Left lobe of liver (tissue), 2 donors: ENCODE results near the gene SHCBP1. TPM values are rescaled to one million over a fixed set of nuclear protein-coding genes. Genes with fewer than 3 reads are reported as not detected.

Experiments
- ATAC-seq: fragments of 200-7000 bp; cut with Tn5 transposase; one replicate; pipeline ENCODE4 v1.9.1; 2020; ENCODE audit warnings: mild to moderate bottlenecking, moderate library complexity
- DNase-seq: peaks from one replicate; pipeline ENCODE4 v3.0.0-alpha.2; 2020; ENCODE audit warnings: low spot score
- total RNA-seq: library from RNA; stranded (reverse); gene quantifications from one replicate; pipeline ENCODE4 v1.2.1, GENCODE V29; 2021
- donor health status: DM: no; HTN: no; CAD: no; lungs with moderate emphysema.
- donor health status: DM: no; HTN: yes; CAD: no.

SHCBP1 gene
- total RNA-seq, 1 donor from 2014 or later, result not detected

DNA sequence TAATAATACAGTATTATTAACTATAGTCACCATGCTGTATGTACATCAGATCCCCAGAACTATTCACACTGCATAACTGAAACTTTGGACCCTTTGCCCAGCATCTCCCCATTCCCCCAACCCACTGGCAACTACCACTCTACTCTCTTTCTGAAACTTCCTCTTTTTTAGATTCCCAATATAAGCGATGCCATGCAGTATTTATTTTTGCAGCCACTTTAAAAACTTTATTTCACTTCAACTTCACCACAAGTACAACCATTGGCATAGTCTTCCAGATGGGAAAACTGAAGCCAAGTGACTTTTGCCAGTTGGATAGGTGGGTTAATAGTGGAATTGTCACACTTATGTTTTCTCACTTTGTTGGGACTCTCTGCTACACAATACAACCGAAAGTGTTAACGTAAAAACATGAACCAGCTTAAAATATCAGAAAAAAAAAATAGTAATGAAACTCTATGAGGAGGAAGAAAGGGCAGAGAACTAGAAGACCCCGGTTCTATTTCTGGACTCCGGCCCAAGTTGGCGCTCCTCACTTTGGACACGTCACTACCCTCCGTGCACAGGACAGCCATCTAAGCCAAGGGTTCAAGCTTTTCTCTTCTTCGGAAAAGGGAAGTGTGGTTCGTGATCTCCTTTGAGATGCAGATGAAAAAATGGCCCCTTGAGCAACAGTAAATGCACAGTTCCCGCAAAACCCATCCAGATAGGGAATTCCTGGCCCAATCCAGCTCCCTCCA, 743 bp downstream of the SHCBP1 start:
- DNase-seq (no peak), ATAC-seq (no peak)

DNA sequence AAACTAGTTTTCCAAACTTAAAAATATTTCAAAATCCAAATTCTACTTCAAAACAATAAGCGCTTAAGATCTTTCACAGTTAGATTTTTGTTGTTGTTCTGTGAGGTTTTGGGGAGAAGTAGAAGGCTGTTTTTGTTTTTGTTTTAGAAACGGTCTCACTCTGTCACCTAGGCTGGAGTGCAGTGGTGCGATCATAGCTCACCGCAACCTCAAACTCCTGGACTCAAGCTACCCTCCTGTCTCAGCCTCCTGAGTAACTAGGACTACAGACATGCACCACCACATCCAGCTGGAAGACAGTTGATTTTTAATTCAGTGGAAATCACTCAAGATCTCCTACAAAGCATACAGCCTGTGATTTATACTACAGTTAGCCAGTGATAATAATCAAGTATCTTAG, 2.7 kb downstream of the SHCBP1 start:
- ATAC-seq, result no peak
- no peak for DNase-seq

DNA sequence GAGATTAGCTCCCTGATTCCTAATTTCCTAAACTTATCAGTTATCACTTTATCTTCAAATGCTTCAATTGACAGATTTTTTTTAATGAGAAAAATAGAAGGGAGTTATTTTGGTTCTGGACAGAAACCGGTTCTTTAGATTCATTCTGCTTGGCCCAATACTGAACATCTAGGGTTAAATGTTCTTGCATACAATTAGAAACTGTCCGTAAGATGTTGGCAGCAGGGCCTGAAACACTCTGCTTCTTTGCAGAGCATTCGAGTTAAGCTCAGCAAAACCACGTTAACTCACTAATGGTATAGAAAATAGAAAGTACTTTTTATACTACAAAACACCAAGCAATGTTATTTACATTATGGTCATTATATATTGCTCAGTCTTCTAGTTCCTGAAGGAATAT, 7.2 kb downstream of the SHCBP1 start:
- DNase-seq, result no peak
- ATAC-seq, result no peak

DNA sequence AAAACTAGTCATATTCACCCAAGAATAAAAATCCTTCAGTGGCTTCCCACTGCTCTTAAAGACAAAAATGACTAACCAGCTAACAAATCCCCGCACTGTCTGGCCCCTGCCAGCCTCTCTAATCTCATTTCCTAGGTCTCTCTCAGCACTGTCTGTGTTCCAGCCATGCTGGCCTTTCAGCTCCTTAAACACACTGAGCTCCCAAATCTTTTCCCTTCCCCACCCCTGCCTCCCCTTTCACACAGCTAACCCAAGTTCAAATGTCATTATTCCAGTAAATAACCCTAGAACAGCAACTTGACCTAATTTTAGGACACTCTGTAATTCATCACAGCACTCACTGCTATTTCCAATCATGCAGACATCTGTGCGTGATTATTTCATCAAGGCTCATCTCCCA, 7.8 kb downstream of the SHCBP1 start:
- DNase-seq, result no peak
- no peak for ATAC-seq

DNA sequence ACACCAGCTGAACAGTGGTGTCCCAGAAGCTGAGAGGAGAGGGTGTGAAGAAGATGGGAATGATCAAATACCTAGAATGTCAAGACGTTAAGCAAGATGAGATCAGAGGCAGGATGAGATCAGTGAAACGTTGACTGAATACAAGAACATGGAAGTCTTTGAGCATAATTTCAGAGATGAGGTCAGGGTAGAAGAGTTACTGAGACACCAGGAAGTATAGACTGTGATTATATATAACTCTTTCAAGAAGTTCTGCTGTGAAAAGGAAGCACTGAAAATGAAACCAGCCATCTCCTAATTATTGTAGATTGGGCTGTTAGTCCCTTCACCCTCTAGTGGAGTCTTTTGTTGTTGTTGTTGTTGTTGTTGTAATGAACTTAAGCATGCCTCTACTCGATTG, 9.1 kb downstream of the SHCBP1 start:
- DNase-seq, result no peak
- no peak for ATAC-seq

DNA sequence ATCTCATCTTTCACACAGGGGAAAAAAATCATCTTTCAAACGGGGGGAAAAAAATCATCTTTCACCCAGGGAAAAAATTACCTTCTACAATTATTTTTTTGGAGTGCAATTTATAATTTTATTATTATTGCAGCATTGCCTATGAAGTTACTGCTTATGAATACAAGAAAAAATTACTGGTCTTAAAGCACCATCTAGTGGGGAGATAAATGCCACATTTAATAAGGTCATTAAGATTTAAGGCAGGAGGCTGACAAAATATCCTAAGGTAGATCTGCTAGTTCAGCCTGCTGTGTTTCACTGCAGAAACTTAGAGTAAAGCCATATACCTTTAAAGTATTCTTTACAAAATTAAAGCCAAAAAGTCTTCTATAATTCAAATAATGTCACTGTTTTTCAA, 13.7 kb downstream of the SHCBP1 start:
- DNase-seq, result no peak
- peak; percentile 77 for ATAC-seq

DNA sequence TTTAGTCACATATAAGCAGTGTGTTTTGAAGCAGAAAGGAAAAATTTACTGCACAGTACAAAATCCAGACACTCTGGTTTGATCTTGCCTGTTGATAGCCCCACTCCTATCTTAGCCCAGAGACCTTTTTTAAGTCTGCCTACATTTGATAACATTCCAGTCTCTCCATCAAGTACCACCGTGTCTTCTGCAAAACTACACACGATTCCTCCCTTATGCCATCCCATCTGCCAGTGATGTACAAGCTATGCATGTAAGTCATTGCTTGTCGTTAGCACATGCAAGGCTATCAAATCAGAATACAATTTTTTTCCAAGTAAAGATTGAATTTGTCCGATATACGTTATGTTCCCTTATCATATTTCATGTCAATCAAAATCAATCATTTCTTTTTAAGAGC, 14.9 kb downstream of the SHCBP1 start:
- no peak for ATAC-seq
- DNase-seq, result no peak

DNA sequence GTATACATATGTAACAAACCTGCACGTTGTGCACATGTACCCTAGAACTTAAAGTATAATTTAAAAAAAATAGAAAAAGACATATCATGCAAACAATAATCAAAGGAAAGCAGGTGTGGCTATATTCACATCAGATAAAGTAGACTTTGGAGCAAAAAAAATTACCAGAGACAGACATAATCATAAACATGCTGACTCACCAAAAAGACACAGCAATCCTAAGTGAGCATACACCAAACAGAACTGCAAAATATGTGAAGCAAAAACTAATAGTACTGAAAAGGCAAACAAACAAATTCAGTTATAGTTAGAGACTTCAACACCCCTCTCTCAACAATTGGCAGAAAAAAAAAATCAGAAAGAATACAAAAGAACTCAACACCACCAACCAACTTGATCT, 29.9 kb downstream of the SHCBP1 start:
- ATAC-seq (no peak), DNase-seq (no peak)

DNA sequence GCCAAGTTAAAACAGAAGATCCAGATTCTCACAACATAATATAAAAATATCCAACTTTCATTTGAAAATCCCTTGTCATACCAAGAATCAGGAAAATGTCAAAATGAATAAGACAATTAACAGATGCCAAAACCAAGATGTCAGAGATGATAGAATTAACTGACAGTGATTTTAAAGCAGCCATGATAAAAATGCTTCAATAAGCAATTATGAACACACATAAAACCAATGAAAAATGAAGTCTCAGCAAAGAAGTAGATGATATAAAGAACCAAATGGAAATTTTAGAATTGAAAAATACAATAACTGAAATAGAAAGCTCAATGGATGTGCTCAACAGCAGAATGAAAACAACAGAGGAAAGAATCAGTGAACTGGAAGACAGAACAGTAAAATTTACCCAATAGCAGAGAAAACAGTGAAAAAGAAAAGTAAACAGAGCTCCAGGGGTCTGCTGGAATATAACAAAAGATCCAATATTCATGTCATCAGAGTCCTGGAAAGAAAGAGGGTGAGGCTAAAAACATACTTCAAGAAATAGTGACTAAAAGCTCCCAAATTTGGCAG, 35.1 kb downstream of the SHCBP1 start:
- ATAC-seq (no peak), DNase-seq (no peak)

DNA sequence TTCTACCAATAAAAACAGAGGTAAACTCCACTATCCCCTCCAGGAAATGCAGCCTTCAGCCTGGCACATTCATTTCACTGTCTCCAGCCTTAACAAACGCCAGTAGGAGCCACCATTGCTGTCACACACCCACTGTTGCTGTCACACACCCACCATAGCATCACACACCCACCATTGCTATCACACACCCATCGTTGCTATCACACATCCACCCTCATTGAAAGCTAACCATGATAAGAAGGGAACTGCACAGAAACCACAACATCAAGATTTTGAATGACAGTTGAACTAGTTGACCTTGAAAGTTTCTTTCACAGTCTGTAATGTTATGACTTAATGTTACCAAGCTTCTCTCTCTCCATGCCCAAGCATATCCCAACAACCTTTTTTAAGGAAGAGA, 38.1 kb downstream of the SHCBP1 start:
- ATAC-seq, result no peak
- DNase-seq, result no peak

DNA sequence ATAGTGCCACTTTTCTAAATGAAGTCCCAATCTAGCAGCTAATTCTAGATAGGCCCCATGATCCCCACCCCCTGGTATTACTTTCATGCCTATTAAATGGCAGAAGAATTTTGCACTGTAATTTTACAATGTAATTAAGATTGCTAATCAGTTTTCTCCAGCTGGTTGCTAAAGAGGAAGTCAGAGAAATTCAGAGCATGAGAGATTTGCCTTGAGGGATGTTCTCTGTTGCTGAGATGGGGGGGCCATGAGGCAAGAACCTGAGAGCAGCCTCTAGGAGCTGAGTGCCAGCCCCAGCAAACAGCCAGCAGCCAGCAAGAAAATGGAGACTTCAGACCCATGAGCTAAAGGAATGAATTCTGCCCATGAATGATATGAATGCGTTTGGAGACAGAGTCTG, 38.9 kb downstream of the SHCBP1 start:
- no peak for DNase-seq
- ATAC-seq, result no peak

DNA sequence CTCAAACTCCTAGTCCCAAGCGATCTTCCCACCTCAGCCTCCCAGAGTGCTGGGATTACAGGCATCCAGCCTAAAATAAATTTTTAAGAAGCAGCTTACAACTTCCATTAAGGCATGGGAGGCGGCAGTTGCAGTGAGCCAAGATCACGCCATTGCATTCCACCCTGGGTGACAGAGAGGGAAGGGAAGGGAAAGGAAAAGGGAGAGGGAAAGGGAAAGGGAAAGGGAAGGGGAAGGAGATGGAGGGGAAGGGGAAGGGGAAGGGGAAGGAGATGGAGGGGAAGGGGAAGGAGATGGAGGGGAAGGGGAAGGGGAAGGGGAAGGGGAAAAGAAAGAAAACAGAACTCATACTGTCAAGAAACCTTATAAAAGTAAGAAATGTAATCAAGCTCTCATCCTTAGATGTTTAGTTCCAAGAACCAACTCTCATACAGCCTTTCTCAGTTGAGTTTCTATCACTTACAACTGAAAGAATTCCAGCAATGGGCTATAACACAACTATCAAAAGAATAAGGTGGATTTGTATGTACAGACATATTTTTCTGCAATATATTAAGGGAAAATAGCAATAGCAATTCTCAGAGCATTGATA, 43.1 kb downstream of the SHCBP1 start:
- no peak for DNase-seq

DNA sequence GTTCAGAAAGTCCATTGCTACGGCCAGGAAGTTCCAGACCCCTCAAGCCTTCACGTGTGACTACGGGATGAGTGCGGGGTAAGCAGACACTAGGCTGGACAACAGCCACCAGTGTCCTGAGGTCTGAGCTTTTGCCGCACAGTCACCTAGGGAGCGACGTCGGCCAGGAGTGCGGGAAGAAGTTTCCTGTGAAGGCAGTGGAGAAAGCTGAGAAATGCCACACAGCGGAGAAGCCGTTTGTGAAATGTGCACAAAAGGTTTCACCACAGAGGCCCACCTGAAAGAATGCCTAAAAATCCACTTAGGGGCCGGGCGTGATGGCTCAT, 47.4 kb downstream of the SHCBP1 start:
- DNase-seq (no peak), ATAC-seq (no peak)

More for the DNA sequence above, 43.1 kb downstream of the SHCBP1 start:
- no peak for ATAC-seq

DNA sequence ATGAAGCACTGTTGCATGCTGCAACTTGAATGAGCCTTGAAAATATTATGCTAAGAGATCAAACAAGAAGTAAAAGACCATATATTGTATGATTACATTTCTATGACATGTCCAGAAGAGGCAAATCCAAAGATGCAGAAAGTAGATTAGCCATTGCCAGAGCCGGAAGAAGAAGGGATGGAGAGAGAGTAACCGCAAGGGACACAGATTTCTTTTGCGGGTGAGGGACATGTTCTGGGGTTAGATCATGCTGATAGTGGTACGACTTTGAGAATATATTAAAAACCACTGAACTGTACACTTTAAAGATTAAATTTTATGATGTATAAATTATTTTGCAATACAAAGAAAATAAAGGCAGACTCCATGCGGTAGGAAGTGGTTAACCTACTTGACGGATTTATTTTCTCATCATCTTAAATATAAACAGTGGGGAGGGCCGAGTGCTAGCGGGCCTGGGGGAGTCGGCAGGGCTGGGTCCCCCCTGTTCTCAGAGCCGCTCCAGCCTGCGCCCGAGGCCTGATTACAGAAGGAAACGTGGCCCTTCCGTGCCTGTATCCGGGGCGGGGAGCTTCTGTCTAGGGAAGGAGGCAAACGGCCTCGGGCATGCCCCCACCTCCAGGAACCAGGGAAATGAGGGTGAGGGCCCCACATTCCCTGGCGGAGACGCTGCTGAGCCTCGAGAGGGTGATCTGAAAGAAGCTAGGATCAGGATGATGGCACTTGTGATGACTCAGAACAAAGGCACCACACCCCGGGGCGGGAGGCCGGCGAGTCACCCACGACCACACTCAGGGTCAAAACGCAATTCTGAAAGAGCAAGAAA, 48.0 kb downstream of the SHCBP1 start:
- ATAC-seq (no peak), DNase-seq (no peak)

DNA sequence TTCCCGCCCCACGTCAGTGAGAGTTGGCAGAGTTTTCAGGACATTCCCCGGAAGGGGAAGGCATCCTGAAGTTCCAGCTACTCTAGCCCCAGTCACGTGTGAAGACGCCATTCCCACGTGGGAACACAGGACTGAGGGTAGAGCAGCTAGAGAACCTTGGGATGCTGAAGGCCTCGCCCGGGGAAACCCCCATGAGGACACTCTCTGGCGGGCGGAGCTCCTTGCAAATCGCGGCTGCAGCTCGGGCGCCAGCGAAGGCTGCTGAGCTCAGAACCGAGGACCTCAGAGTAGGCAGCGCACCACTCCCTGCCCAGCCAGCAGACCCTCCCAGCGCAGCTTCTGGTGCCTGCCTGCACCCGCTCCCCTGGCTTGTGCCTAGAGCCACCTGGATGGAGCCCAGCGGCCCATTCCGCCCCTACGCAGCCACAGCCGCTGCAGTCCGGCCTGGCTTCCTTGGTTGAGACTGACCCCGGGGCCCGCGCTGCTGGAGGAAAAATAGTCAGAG, 51.9 kb downstream of the SHCBP1 start:
- DNase-seq (no peak), ATAC-seq (no peak)

DNA sequence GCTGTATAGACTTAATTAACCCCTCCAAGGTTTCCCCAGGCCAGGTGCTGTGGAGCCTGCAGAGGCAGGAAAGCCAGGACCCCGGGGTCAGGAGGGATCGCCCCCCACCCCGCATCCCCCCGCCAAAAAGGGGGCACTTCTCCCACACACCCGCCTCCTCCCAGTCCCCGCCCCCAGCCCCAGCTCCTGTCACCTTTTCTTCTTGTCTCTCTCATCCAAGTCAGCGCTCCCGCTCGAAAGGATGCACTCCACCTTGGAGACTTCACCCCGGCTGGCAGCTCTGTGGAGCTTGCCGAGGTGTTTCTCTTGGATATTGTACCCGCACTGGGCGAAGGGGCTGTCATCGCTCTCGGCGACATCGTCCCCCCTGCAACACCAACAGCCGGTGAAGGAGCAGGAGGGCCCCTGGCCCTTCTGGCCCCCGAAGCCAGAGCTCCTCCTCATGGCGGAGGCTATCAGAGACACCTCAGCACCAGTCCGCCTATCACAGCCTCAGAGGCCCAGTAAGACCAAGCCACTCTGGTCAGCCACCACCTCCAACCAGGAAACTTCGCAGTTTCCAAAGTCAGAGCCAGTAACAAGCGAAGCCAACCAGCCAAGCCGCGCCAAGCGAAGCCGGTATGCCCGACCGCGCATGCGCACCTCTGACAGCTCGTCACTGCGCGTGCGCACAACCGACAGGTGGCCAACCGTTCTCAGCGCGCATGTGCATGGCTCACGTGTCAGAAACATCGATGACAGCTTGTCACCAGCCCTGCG, 52.5 kb downstream of the SHCBP1 start:
- ATAC-seq (no peak), DNase-seq (no peak)

DNA sequence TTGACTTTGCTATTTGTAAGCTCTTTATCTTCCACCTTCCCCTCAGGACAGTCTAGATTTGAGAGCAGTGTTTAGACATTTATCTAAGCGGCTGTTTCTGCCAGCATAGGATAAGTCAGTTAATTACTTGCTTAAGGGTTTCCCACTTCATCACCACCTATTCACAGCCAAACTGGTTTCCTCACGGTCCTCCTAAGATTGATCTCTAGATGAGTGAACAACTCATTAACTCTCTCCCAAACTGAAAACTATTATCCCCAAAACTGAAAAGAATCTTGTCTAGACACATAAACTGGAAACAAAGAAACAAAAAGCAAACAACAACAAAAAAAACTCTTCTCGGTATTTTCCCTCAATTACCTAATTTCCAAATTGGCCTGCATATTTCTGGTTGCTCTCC, 58.2 kb downstream of the SHCBP1 start:
- ATAC-seq (no peak), DNase-seq (no peak)

DNA sequence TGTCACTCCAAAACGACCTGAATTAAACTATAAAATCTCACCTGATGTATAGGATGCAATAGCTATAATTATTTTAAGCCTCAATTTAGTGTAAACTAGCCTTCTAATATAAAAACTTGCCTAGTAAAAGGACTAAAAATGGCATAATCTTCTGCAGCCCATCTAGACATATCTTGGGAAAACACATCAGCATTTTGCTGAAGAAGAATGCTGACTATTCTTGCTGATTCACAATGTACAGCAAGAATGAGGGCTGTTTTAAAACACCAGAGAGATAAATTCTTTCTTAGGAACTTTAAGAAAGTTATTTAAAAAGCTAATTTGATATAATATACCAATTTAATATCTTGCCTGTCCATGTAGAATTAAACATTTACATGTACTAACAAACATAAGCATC, 63.2 kb downstream of the SHCBP1 start:
- DNase-seq, result no peak
- ATAC-seq, result no peak

DNA sequence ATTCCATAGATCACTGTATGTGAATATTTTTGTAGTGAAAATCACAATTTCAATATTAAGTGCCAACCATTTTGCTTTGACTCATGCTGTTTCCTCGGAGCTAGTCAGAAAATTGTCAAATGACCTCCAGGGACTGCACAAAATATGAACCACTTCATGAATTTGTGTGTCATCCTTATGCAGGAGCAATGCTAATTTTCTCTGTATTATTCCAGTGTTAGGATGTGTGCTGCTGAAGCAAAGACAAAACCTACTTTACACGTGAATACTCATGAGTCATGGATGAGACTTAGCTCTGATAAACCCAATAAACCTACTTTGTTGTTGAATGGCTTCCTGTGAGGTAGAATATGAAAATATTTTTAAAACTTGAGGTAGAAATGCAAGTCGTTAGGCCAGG, 65.2 kb downstream of the SHCBP1 start:
- DNase-seq, result no peak
- ATAC-seq, result no peak

DNA sequence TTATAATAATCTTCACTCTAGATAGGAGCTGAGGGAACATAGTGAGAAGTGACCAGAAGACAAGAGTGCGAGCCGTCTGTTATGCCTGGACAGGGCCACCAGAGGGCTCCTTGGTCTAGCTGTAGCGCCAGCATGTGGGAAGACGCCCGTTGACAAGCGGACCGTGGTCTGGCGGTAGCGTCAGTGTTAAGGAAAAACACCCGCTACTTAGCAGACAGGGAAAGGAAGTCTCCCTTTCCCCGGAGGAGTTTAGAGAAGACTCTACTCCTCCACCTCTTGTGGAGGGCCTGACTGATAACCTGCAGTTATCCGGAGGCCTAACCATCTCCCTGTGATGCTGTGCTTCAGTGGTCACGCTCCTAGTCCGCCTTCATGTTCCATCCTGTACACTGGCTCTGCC, 66.7 kb downstream of the SHCBP1 start:
- DNase-seq, result peak; percentile 57

DNA sequence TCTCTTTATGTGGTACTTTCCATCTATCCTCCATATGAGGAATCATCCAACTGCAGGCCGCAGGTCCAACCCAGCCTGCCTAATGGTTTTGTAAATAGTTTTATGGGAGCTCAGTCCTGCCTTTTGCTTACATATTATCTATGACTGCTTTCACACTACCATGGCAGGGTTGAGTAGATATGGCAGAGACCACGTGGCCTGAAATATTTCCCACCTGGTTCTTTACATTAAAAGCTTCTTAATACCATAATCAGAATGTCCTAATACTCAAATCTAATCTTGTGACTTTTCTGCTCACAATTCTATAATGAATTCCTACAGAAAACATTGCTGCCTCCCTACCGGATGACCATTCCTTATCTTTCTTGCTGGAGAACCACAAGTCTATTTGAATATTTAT, 71.7 kb downstream of the SHCBP1 start:
- no peak for DNase-seq
- no peak for ATAC-seq

More for the DNA sequence above, 66.7 kb downstream of the SHCBP1 start:
- ATAC-seq, result peak; percentile 67
